HL-60 (cell line): ENCODE results near the gene PLCB1.

Source experiments
- CTCF ChIP-seq: IDR thresholded peaks from one replicate; pipeline ENCODE4 v1.5.1; 2011; ENCODE audit warnings: low read length, control low read depth, inconsistent platforms; ENCODE audit not compliant: insufficient read depth
- POLR2AphosphoS5 ChIP-seq: IDR thresholded peaks from 2 replicates; pipeline ENCODE4 v1.6.1; 2012; ENCODE audit warnings: low read depth

- TF ChIP-seq CTCF = no peak
- no peak for TF ChIP-seq POLR2AphosphoS5
Measured at GRCh38 chr20:8581446-8582183, 449.5 kb downstream of the PLCB1 start.
